NCI-H345 (cell line): Measurements from ENCODE around the gene P2RY10.
"Not testable (repeated sequence)": the region's sequence is repeated elsewhere in the genome, so short reads cannot be mapped to it uniquely, and the experiment has no call there.

Experiments
- DNase-seq: peaks from one replicate; lab custom pipeline; 2025; lab: John Stamatoyannopoulos, UW

The P2RY10 gene, protein sequence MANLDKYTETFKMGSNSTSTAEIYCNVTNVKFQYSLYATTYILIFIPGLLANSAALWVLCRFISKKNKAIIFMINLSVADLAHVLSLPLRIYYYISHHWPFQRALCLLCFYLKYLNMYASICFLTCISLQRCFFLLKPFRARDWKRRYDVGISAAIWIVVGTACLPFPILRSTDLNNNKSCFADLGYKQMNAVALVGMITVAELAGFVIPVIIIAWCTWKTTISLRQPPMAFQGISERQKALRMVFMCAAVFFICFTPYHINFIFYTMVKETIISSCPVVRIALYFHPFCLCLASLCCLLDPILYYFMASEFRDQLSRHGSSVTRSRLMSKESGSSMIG

DNA sequence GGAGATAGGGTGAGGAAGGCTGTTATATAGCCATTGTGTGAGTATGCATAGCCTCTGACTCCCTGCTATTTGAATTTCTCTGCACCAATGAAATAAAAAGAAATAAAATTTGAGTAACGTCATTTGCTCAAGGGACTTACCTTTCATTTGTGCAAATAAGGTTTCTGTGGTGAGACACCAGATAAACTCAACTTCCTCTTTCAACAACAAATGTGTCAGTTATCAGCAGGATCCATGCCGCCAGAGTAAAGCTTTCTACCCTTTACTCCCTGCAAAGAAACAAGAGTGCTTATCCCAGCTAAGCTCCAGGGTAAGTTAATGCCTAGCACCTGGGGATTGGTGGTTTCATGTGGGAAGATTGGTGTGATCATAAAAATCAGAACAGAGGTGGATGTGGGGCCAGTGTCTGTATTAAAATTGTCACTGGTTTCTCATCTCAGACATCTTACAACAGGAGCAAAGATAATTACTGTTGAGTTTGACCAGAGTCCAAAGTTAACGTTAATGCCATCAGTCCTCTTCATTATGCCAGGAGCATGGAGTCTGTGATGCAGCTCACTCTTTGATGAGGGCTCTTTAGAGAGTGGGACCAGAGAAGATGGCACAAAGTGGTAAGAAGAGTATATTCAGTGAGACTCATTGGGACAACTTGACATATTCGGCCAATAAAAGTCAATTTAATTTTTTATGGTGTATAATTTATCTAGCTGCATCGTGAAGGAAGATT is at the start of gene P2RY10:
P2RY10 (plus strand) TSS at position 206 of the 727 bp plus-strand sequence. CDS start 15,130 bp downstream, outside the sequence.
- DNase-seq, result no peak

DNA sequence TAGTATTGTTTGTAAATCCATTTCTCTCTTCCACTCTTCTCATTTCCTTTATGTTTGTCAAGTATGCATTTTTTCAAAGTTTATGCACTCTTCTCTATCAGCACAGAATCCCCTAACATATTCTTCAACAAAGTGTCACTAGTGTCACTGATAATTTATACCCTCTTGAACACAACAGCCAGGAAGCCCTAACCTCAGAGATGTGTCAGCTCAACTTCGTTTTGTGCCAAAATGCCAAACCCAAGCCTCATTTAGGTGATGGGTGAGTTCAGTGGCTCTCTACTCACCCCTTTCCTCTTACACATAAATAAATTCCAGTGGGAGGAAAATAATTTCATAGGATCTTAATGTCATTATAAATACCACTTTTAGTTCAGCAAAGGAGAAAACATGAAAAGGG is 22.4 kb upstream of the P2RY10 start:
- DNase-seq, result no peak

DNA sequence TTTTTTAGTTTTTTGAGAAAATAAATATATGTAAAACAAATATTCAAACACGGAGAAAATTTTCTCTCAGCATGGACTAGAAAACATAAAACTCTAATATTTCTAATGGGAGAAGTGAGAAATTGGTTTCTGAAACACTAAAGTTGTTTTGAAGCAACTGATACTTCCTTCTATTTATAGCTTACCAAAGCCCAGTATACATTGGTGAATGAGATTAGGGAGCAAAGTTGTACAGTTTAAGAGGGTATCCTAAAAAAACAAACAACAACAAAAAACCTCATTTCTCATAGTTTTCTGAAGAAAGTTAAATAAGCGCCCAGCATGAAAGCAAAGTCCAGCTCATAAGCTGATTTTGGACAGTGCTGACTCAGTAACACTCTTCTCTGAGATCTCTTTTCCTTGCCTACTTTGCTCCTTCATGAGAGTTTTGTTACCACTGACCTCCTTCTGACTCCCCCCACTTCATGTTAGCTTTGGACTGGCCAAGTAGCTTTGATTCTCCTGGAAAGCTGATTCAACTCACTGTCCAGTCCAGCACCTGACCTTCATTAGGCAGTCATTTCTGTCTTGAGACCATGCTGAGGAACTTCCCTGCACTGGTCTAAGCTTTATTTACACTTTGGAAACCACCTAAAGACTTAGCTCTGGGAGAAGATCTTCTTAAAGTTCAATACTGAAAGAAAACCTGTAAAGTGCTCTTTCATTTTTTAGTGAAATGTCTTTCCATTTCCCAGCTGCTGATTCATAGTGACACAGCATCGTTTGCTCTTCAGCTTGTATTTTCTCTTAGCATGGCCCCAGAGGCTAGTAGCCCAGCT is 21.8 kb upstream of the P2RY10 start:
- no peak for DNase-seq

DNA sequence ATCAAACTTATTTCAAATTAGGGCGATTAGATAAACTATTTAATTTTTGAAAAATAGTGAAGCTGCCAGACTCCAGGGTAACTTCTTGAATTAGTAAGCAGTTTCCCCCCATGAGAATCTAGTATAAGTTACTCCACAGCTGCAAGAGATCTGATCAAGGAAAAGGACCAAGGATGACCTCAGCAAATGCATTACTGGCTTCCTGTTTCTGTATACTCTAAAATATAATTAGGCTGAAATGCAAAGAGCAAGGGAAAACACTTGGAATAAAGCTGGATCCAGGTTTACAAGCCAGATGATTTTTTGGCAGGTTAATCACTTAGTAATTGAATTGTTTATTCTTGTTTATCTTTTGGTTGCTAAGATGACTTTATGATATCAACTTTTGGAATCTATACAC is 13.4 kb upstream of the P2RY10 start:
- DNase-seq, result no peak

DNA sequence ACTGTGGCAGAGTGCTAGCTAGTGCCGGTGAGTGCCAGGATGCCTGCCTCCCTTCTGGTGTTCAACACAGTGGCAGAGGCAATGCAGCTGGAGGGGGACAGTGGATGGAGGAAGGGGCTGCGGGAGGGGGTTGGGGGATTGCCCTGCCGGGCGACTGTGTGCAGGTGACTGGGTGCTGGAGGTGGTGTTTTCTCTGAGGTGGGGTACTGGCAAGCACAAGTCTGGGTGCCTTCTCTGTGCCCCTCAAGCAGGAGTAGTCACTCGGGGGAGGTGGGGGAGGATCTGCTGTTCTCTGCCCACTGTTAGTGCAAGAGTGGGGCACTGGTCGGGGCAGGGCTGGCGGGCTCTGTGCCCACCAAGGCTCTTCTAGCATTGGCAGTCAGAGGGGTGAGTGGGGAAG is 10.3 kb upstream of the P2RY10 start:
- no peak for DNase-seq

DNA sequence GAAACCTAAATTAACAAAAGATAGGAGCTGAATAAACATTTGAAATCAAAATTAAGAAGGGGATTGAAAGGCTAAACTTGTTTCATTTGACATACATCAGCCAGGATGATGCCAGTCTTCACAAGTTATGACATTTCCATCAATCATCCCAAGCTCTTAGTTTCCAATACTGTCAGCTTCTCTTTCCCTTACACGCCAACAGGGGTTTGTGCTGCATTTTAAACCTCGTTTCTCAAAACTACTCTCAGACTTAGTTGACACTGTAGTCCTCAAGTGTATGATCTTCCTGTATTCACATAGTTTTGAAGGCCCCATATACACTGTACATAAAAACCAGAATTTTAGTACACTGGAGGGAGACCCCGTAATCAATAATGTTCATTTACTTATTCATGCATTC is 840 bp upstream of the P2RY10 start:
- DNase-seq, result no peak

DNA sequence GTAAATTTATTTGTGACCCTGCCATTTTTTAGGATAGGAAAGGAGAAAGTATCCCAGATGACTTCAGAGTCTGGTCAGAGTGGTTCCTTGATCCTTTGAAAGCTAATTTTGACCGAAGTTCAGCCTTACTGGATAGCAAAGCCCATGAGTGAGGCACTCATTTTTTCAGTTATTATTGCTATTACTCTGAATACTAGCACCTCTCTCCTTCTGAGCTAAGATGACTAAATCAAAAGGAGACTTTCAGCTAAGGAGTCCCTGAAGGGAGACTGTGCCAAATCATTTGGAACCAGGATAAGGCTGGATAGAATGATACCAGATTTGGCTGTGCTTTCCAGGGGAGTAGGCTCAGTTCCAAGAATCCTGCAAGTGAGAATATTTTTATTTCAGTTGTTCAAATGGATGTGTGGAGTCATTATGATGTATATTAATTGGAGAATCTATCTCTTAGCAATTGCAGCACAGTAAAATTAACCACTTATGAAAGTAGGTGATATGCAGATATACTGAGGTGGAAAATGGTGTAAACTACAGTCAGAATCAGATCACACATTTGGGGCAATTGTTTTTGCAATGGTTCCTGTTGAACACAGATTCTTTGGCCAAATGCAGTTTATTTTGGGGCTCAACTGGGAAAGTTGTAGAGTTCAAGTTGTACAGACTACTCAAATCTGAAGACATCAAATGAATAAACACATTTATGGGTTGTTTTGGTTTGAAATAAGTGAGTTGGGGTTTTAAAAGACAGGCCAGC is 1.2 kb downstream of the P2RY10 start:
- no peak for DNase-seq

DNA sequence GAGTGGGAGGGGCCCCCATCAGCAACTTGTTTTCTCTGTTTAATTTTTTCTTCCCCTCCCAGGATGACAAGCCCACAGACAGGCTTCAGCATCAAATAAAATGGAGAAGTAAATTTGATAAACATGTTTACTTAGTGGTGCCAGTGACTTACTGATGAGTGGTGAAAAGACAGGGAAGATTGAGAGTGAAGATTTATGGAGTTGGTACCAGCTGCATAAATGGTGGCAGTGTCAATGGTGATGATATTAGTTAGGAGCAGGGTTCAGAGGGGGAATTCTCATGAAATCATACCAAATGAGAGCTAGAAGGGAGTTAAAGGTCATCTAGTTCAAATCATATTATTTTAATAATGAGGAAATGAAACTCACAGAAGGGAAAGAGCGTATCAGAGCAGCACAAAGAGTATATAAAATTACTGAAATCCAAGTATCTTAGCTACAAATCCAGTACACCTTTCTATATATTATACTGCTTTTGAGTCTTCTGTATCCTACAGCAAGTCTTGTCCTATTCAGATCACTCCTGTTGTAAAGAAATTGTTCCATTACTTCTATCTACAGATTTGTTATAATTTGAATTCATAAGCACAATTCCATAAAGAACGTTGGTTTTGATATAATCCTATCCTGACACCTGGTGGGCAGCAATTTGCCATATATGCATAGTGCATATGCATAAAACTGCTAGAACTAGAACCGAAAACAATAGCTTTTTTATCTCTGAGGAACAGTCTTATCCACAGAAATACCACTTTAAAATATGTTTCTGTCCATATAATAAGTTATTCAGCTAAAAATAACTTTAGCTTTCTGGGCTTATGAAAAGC is 5.0 kb downstream of the P2RY10 start:
- no peak for DNase-seq

DNA sequence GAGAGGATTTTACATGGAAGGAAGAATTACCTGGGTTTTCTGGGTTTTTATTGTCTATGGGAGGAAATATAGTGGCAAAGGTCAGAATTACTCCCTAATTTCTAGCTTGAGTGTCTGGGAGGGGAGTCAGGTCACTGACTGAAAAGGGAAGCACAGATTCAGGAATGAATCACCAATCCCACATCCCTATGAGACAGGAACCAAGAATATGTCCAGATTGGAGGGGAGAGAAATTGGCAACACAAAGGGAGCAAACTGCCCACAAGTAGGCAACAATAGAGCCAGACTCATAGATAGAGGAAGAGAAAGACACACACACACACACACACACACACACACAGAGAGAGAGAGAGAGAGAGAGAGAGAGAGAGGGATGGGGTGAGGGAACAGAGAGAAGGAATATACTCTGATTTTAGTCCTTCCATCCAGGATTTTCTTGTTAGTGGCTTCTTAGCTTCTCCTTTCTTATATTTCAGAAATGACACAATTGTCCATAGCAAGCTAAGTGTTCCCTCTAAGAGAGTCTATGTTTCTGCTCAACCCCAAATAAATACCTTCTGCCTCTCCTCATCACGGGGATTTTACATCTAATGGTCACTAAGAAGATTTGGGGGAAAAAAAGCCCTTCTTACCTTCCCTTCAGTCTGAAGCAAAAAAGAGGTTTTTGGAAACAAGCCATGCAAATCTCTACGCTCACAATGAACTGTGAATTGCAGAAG is 12.0 kb downstream of the P2RY10 start:
- DNase-seq, result no peak

DNA sequence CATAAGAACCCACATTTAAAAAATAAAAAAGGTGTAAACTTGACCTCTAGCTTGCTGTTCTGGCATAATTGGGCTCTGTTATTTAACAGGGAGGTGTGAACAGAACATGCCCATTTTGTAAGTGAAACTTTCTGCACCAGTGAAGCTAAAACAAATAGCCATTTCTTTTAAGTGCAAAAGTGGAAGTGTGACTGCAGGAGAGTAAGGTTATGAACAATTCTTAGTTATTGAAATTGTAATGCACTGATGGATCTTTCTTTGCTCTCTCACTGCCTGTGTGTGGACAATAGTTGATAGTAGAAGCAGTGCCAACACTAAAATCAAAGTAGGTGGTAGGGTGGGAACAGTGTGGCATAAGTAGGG is 12.6 kb downstream of the P2RY10 start:
- DNase-seq, result no peak

DNA sequence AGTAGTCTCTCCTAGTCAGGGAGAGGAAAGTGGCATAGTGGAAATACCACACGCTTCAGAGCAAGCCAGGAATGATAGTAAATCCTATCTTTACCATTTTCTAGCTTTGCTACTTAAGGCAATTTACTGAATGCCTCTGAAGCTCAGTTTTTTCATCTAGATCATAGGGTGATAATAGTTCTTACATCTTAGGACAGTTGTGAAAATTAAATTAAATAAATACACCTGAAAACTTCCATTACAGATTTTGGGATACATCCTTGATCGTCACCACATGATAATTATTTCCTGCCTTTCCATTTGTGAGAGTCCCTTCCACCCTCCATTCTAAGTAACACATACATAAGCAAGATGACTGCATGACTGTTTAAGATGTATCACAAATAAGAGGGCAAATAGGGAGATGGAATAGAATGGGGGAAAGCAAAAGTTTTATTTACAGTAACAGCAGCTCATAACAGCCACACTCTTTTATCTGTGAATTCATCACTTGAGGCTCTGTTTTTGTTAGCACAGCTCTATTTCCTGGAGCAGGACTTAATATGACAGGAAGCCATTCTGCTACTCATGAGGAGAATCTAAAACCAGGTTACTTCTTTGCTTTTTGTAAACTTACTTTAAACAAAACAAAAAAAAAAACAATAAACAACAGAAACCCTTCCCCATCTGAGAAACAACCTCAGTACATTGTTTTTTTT is 13.4 kb downstream of the P2RY10 start:
- no peak for DNase-seq

DNA sequence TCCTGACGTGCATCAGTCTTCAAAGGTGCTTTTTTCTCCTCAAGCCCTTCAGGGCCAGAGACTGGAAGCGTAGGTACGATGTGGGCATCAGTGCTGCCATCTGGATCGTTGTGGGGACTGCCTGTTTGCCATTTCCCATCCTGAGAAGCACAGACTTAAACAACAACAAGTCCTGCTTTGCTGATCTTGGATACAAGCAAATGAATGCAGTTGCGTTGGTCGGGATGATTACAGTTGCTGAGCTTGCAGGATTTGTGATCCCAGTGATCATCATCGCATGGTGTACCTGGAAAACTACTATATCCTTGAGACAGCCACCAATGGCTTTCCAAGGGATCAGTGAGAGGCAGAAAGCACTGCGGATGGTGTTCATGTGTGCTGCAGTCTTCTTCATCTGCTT is 15.7 kb downstream of the P2RY10 start:
- DNase-seq, result no peak

DNA sequence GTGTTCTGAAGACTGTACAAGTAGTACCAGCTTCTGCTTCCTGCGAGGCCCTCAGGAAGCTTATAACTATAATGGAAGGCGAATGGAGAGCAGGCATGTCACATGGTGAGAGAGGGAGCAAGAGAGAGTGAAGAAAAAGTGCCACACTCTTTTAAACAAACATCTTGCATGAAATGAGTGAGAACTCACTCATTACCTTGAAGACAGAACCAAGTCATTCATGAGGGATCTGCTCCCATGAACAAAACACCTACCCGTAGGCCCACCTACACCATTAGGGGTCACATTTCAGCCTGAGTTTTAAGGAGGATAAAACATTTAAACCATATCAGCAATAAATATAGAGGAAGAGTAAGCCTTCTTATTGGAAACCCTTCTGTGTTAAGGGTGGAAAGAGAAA is 19.4 kb downstream of the P2RY10 start:
- DNase-seq, result no peak

DNA sequence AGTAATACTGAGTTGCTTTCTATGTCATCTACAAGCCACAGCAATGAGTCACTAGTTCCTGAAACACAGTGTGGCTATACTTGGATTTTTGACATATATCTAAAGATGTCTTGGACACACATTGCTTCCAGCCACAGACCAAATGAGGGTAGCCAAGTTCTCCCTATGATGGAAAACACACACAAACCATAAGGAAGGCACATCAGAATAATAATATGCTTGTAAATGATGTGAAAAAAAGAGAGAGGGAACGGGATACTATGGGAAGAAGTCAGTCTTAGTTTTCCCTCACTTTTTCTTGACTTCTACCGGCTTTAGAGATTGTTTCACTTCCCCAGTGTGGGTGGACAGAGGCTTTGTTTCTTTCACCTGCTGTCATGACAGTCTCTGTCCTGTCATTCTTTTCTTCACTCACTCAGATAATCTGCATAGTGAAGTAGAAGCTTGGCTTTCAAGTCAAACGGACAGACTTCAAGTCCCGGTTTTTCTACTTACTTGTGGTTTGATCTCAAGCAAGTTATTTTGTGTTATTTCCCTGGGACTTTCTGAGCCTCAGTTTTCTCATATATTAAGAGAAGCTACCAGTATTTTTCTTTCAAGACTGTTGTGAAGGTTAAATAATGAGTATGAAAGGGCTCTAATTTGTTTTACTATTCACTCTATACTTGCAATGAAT is 34.7 kb downstream of the P2RY10 start:
- DNase-seq, result no peak

DNA sequence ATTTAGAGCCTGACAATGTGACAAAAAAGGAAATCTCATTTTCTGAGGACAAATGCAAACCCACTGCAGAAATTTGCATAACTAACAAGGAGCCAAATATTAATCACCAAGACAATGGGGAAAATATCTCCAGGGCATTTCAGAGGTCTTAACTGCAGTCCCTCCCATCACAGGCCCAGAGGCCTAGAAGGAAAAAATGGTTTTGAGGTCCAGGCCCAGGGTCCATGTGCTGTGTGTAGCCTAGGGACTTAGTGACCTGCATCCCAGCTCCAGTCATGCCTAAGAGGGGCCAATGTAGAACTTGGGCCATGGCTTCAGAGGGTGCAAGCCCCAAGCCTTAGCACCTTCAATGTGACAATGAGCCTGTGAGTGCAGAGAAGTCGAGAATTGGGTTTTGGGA is 44.2 kb downstream of the P2RY10 start:
- DNase-seq, result no peak

DNA sequence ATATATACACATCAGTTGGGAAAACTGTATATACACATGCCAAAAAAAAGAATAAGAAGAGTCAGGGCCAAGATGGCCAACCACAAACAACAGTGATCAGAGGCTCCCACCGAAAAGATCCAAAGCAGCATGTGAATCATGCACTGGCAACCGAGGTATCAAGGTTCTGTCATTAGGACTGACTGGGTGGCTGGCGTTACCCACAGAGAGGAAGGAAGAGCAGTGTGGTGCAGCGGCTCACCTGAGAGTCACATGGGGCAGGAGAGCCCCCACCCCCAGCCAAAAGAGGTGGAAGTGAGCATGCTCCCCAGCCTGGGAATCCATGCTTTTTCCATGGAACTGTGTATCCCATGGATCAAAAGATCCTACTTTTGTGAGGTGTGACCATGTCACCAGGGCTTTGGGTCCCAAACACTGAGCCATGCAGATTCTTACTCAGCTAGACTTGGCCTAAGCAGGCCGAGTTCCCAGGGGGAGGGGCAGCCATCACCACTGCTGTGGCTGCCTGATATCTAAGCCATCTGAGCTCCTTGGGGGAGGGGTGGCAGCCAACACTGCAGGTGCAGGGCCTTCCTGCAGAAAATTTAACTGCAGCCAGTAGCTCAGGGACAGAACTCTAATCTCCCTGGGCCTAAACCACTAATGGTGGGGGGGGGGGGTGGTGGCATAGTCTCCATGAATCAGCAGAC is 52.8 kb downstream of the P2RY10 start:
- no peak for DNase-seq

DNA sequence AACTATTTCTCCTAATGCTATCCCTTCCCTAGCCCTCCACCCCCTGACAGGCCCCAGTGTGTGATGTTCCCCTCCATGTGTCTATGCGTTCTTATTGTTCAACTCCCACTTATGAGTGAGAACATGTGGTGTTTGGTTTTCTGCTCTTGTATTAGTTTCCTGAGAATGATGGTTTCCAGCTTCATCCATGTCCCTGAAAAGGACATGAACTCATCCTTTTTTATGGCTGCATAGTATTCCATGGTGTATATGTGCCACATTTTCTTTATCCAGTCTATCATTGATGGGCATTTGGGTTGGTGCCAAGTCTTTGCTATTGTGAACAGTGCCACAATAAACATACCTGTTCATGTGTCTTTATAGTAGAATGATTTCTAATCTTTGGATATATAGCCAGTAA is 62.3 kb downstream of the P2RY10 start:
- not testable (repeated sequence) for DNase-seq
